K562 (cell line): ENCODE results near the gene ABCC10. TPM values are rescaled to one million over a fixed set of nuclear protein-coding genes. Genes with fewer than 3 reads are reported as not detected.
A peak's percentile ranks its signal among the peaks of the same experiment; 100 is the strongest.

Experiments used
- ARID1B ChIP-seq: fragments of 450-650 bp; IDR thresholded peaks from 2 replicates; pipeline ENCODE4 v1.6.1; 2016; ENCODE audit warnings: antibody characterized with exemption, mild to moderate bottlenecking, inconsistent platforms
- BRF2 ChIP-seq: IDR thresholded peaks from 3 replicates; pipeline ENCODE4 v1.6.1; 2011; ENCODE audit warnings: borderline replicate concordance, mild to moderate bottlenecking; ENCODE audit not compliant: insufficient read length, insufficient read depth
- ELK3 ChIP-seq: fragments of 450-650 bp; formaldehyde crosslinking; IDR thresholded peaks from 2 replicates; pipeline ENCODE4 v1.4.0; 2020; ENCODE audit warnings: mild to moderate bottlenecking
- FOXA3 ChIP-seq, 2 experiments: fragments of 450-650 bp in 1 of 2; sonication (generic) in 1 of 2; formaldehyde crosslinking; IDR thresholded peaks in 1 of 2; conservative IDR thresholded peaks in 1 of 2; 2 replicates each; pipeline versions ENCODE4 v1.4.0 to v1.8.0; 2020 to 2022; ENCODE audit warnings: mild to moderate bottlenecking in 2 of 2, missing genetic modification reagents in 1 of 2
- JUND ChIP-seq, 2 experiments: IDR thresholded peaks; 2 replicates in 1 of 2; 3 replicates in 1 of 2; pipeline ENCODE4 v1.6.1; 2011; ENCODE audit warnings: borderline replicate concordance in 2 of 2, low read depth in 2 of 2, low read length in 2 of 2, improper control_type of control experiment in 1 of 2, missing biosample characterization in 1 of 2, missing genetic modification characterization in 1 of 2, missing genetic modification reagents in 1 of 2
- L3MBTL2 ChIP-seq: fragments of 450-650 bp; IDR thresholded peaks from 2 replicates; pipeline ENCODE4 v1.6.1; 2016; ENCODE audit warnings: mild to moderate bottlenecking, moderate library complexity
- MEIS2 ChIP-seq: fragments of 450-650 bp; IDR thresholded peaks from 2 replicates; pipeline ENCODE4 v1.6.1; 2014; ENCODE audit warnings: mild to moderate bottlenecking; ENCODE audit not compliant: partially characterized antibody
- RFX5 ChIP-seq: IDR thresholded peaks from 2 replicates; pipeline ENCODE4 v1.6.1; 2011; ENCODE audit warnings: low read depth, mild to moderate bottlenecking, improper control_type of control experiment, low read length
- TCF3 ChIP-seq: sonication (generic); formaldehyde crosslinking; IDR thresholded peaks from 2 replicates; pipeline ENCODE4 v1.4.0; 2020; ENCODE audit warnings: mild to moderate bottlenecking, missing genetic modification reagents
- USF1 ChIP-seq: sonication (generic); formaldehyde crosslinking; IDR thresholded peaks from 2 replicates; pipeline ENCODE4 v1.9.0; 2022; ENCODE audit warnings: mild to moderate bottlenecking, missing genetic modification reagents
- ZBTB40 ChIP-seq, 2 experiments: fragments of 450-650 bp in 1 of 2; sonication (generic) in 1 of 2; formaldehyde crosslinking in 1 of 2; IDR thresholded peaks; 2 replicates each; pipeline versions ENCODE4 v1.7.1 to v1.9.0; 2016 to 2022; ENCODE audit warnings: inconsistent platforms in 1 of 2, mild to moderate bottlenecking in 1 of 2, missing genetic modification reagents in 1 of 2
- ZFX ChIP-seq: sonication (generic); formaldehyde crosslinking; IDR thresholded peaks from 2 replicates; pipeline ENCODE4 v1.8.0; 2022; ENCODE audit warnings: mild to moderate bottlenecking, missing genetic modification reagents, moderate library complexity
- polyA plus RNA-seq, 8 experiments: library from polyadenylated mRNA; depleted of rRNA in 4 of 8; stranded (reverse) in 5 of 8; unstranded in 3 of 8; fragments of >200 nt; fragmentation: Nextera tagmentation in 2 of 8; fragmentation: Illumina TruSeq in 1 of 8; extraction: Ambion mirVana in 2 of 8; extraction: Trizol in 1 of 8; gene quantifications; 2 replicates each; pipeline versions ENCODE4 v1.2.1 to v1.2.3, GENCODE V29; 2011 to 2014; ENCODE audit warnings: inconsistent platforms in 1 of 8, missing spikeins in 1 of 8
- total RNA-seq, 7 experiments: library from RNA; depleted of rRNA in 6 of 7; stranded (reverse); fragments of >200 nt in 6 of 7; fragmentation: Illumina TruSeq in 2 of 7; extraction: Trizol in 2 of 7; gene quantifications; 2 replicates each; pipeline versions ENCODE4 v1.2.1 to v1.2.3, GENCODE V29; 2011 to 2021; ENCODE audit warnings: low replicate concordance in 1 of 7

Gene ABCC10
- total and polyA plus RNA-seq, 9 of the 15 experiments (the other 6 are each of a cell fraction or from before 2014, with no cell fraction given): 2.4 to 29.1 (median 13.7) TPM

GRCh38 chr6:43481591-43482236 is 54.4 kb downstream of the ABCC10 start (continued):
- TF ChIP-seq JUND (IDR thresholded peaks at IDR 0.05; ENCODE audit: borderline replicate concordance, low read depth, low read length) (no peak), JUND (tag; IDR thresholded peaks at IDR 0.05; ENCODE audit: borderline replicate concordance, low read depth, low read length) (peak; percentile 34; the same call in 1 of the 3 replicates), ELK3 (CRISPR knock-in tag) (no peak), ZBTB40 (IDR thresholded peaks at IDR 0.05) (no peak), ZBTB40 (CRISPR knock-in tag; IDR thresholded peaks at IDR 0.05) (no peak), ARID1B (peak; percentile 23; the same call in 1 of the 2 replicates), BRF2 (no peak), USF1 (no peak), TCF3 (CRISPR knock-in tag) (0 out of 2 replicates have a peak, but pooled peaks have one; percentile 11), RFX5 (no peak), MEIS2 (peak; percentile 70), L3MBTL2 (peak; percentile 27; the same call in 1 of the 2 replicates), ZFX (CRISPR knock-in tag) (no peak), FOXA3 (CRISPR knock-in tag; conservative IDR thresholded peaks at IDR 0.05 in 1 of 2, IDR thresholded peaks at IDR 0.05 in 1 of 2) (no peak)
